Aorta (tissue), 5 donors: ENCODE results near the gene PPIL4. TPM values are rescaled to one million over a fixed set of nuclear protein-coding genes. Genes with fewer than 3 reads are reported as not detected.

Experiments used
- ATAC-seq: fragments of 200-7000 bp; cut with Tn5 transposase; one replicate; pipeline ENCODE4 v1.9.1; 2022; ENCODE audit warnings: moderate library complexity; ENCODE audit not compliant: low FRiP score
- DNase-seq, 2 donors: peaks; one replicate each; pipeline ENCODE4 v3.0.0-alpha.2; 2020
- H3K27ac ChIP-seq, 2 donors: one replicate each; pipeline ENCODE4 v1.5.1; 2013; ENCODE audit warnings: low read length in 2 of 2, mild to moderate bottlenecking in 2 of 2, moderate library complexity in 2 of 2, control low read depth in 1 of 2, inconsistent platforms in 1 of 2, low read depth in 1 of 2
- H3K27me3 ChIP-seq, 2 donors: one replicate each; pipeline ENCODE4 v1.6.1; 2013; ENCODE audit warnings: control low read depth in 1 of 2, low read length in 1 of 2, mild to moderate bottlenecking in 1 of 2, moderate library complexity in 1 of 2; ENCODE audit not compliant: insufficient read depth in 2 of 2, control insufficient read depth in 1 of 2
- H3K36me3 ChIP-seq, 2 donors: one replicate each; pipeline ENCODE4 v1.6.1; 2013; ENCODE audit warnings: control low read depth in 1 of 2, low read length in 1 of 2, mild to moderate bottlenecking in 1 of 2; ENCODE audit not compliant: insufficient read depth in 2 of 2, control insufficient read depth in 1 of 2
- H3K4me1 ChIP-seq, 2 donors: one replicate each; pipeline ENCODE4 v1.6.1; 2013; ENCODE audit warnings: low read length in 2 of 2, control low read depth in 1 of 2, mild to moderate bottlenecking in 1 of 2, moderate library complexity in 1 of 2; ENCODE audit not compliant: insufficient read depth in 2 of 2, control insufficient read depth in 1 of 2
- H3K4me3 ChIP-seq, 2 donors: one replicate each; pipeline ENCODE4 v1.5.1; 2013; ENCODE audit warnings: low read length in 2 of 2, control low read depth in 1 of 2, mild to moderate bottlenecking in 1 of 2
- H3K9me3 ChIP-seq: one replicate; pipeline ENCODE4 v1.6.1; 2013; ENCODE audit warnings: mild to moderate bottlenecking, low read length; ENCODE audit not compliant: control insufficient read depth
- WGBS, 2 donors: extraction: QIAGEN DNeasy Blood & Tissue Kit; methylation state at CpG; one replicate each; pipeline ENCODE4 v1.1.7; 2013; 5-methylcytosine and 5-hydroxymethylcytosine counted together
- intact Hi-C, 2 donors: fragments of 100-400 bp; cut with DNase I; formaldehyde crosslinking; loops; one replicate each; pipeline versions ENCODE4 v1.14.2 to v1.15.0; 2022
- long read RNA-seq, 2 donors: library from polyadenylated mRNA; unstranded; transcript quantifications; one replicate each; pipeline ENCODE4 v2.0.0, GENCODE V29; 2020 to 2021
- polyA plus RNA-seq, 2 donors: library from polyadenylated mRNA; stranded (reverse); fragments of 200-250 nt; gene quantifications; one replicate each; pipeline ENCODE4 v1.2.3, GENCODE V29; 2013
- total RNA-seq, 2 donors: library from RNA; stranded (reverse); fragmentation: NEBNext Ultra II Directional; extraction: Animal tissue kit (Norgen Biotek cat#: 25700); gene quantifications; one replicate each; pipeline ENCODE4 v1.2.1, GENCODE V29; 2021
- donor health status: healthy with polysubstance abuse.
- donor health status: Bipolar disorder and iron deficiency.
- donor health status: DM: no; HTN: no; CAD: no.
- donor health status: DM: no; HTN: no; CAD: no.
- donor health status: DM: yes; HTN: yes; CAD: no.

The PPIL4 gene
- total RNA-seq = 10 to 100 TPM; 30.7 to 34.4 TPM
- 10 to 100 TPM; 15.7 to 18.5 TPM for polyA plus RNA-seq
- long read RNA-seq, donor 1, transcript PPIL4-201 (13 exons, 2,232 nt) = major isoform, 61 of 93 reads
- long read RNA-seq, donor 1, partial matches to known transcripts = 8 of 93 reads
- long read RNA-seq, donor 1, other reads (novel, unspliced or antisense) = 23 of 93 reads
- long read RNA-seq, donor 2, transcript PPIL4-201 (13 exons, 2,232 nt) = major isoform, 21 of 28 reads
- long read RNA-seq, donor 2, partial matches to known transcripts = 0 of 28 reads
- long read RNA-seq, donor 2, other reads (novel, unspliced or antisense) = 7 of 28 reads

- Histone ChIP-seq H3K4me1 (peaks cover 0 to 2% of the 10 kb centered on the region in 2 donors), H3K36me3 (no peaks in the 10 kb centered on the region), H3K27me3 (no peaks in the 10 kb centered on the region), H3K4me3 (peak within 1 kb of the TSS; percentile 61 to 85), H3K9me3 (no peaks in the 10 kb centered on the region), H3K27ac (peak within 1 kb of the TSS; percentile 79 to 82)
- intact Hi-C loops = loop anchor here in 1 of 2 donors (2.0 kb wide), 1 partner anchor 17 kb away; no protein-coding TSS in a partner anchor
- ATAC-seq = peak; percentile 99
- DNase-seq = peak; percentile 98 to 99
- WGBS, 2 donors = 0% methylated on average over 65 to 71 of the region's 71 CpGs
These were observed at the start of gene PPIL4 for GRCh38 chr6:149545754-149546471. TSS of gene PPIL4 (minus strand) at chr6:149546043. CDS start at chr6:149546005, 38 bp downstream.

GRCh38 chr6:149593408-149593807 is 47.6 kb upstream of the PPIL4 start:
- Histone ChIP-seq H3K4me3 (no peak overlapping the region), H3K27ac (no peak overlapping the region), H3K36me3 (peaks cover 0 to 4% of the 10 kb centered on the region in 2 donors), H3K27me3 (no peaks in the 10 kb centered on the region), H3K9me3 (no peaks in the 10 kb centered on the region), H3K4me1 (no peaks in the 10 kb centered on the region)
- no peak for DNase-seq
- no peak for ATAC-seq
- WGBS, 2 donors = 97 to 100% methylated on average over 1 of the region's 1 CpG
- intact Hi-C loops = no loop called here

GRCh38 chr6:149592983-149593382 is 47.1 kb upstream of the PPIL4 start:
- 94% methylated on average over 2 of the region's 2 CpGs for WGBS, 2 donors
- intact Hi-C loops = no loop called here
- no peaks in the 10 kb centered on the region for H3K27me3 ChIP-seq
- DNase-seq = no peak
- no peaks in the 10 kb centered on the region for H3K9me3 ChIP-seq
- H3K4me1 ChIP-seq = no peaks in the 10 kb centered on the region
- no peak for ATAC-seq
- H3K4me3 ChIP-seq = no peak overlapping the region
- H3K36me3 ChIP-seq = peaks cover 0 to 4% of the 10 kb centered on the region in 2 donors
- no peak overlapping the region for H3K27ac ChIP-seq

GRCh38 chr6:149586149-149586548 is 40.3 kb upstream of the PPIL4 start:
- DNase-seq = no peak
- Histone ChIP-seq H3K9me3 (no peaks in the 10 kb centered on the region), H3K4me1 (no peaks in the 10 kb centered on the region), H3K27me3 (no peaks in the 10 kb centered on the region), H3K27ac (no peak overlapping the region), H3K36me3 (no peaks in the 10 kb centered on the region), H3K4me3 (no peak overlapping the region)
- intact Hi-C loops = no loop called here
- 96 to 98% methylated on average over 2 of the region's 2 CpGs for WGBS, 2 donors
- ATAC-seq = no peak

- H3K9me3 ChIP-seq = no peaks in the 10 kb centered on the region
- H3K27me3 ChIP-seq = no peaks in the 10 kb centered on the region
- no peaks in the 10 kb centered on the region for H3K4me1 ChIP-seq
- intact Hi-C loops = no loop called here
- 97% methylated on average over 5 of the region's 5 CpGs for WGBS, 2 donors
- peaks cover 0 to 2% of the 10 kb centered on the region in 2 donors for H3K36me3 ChIP-seq
- DNase-seq = no peak
- no peak overlapping the region for H3K27ac ChIP-seq
- no peak for ATAC-seq
- H3K4me3 ChIP-seq = no peak overlapping the region
These were observed 35.5 kb upstream of the PPIL4 start for GRCh38 chr6:149581349-149581748.

- DNase-seq = no peak
- no peak for ATAC-seq
- intact Hi-C loops = no loop called here
- Histone ChIP-seq H3K9me3 (no peaks in the 10 kb centered on the region), H3K27me3 (no peaks in the 10 kb centered on the region), H3K4me3 (no peak overlapping the region), H3K36me3 (peaks cover 0 to 2% of the 10 kb centered on the region in 2 donors), H3K27ac (no peak overlapping the region), H3K4me1 (no peaks in the 10 kb centered on the region)
- WGBS, 2 donors = 95 to 98% methylated on average over 5 of the region's 5 CpGs
These were observed 35.0 kb upstream of the PPIL4 start for GRCh38 chr6:149580880-149581279.

GRCh38 chr6:149567945-149568585 is 22.2 kb upstream of the PPIL4 start:
- H3K36me3 ChIP-seq = no peaks in the 10 kb centered on the region
- H3K27ac ChIP-seq = no peak overlapping the region
- H3K4me3 ChIP-seq = no peak overlapping the region
- WGBS, 2 donors = 86 to 87% methylated on average over 7 of the region's 7 CpGs
- intact Hi-C loops = loop anchor here in 1 of 2 donors (10.0 kb wide), 1 partner anchor 357 kb away; the partner anchor contains the start of gene RAET1G
- H3K4me1 ChIP-seq = peaks cover 1 to 3% of the 10 kb centered on the region in 2 donors
- H3K9me3 ChIP-seq = no peaks in the 10 kb centered on the region
- no peak for ATAC-seq
- no peaks in the 10 kb centered on the region for H3K27me3 ChIP-seq
- no peak for DNase-seq

GRCh38 chr6:149567194-149567586 is 21.3 kb upstream of the PPIL4 start:
- H3K27ac ChIP-seq = no peak overlapping the region

More at GRCh38 chr6:149567194-149567586, 21.3 kb upstream of the PPIL4 start:
- no peaks in the 10 kb centered on the region for H3K36me3 ChIP-seq
- H3K9me3 ChIP-seq = no peaks in the 10 kb centered on the region
- no peak for DNase-seq
- H3K27me3 ChIP-seq = no peaks in the 10 kb centered on the region
- intact Hi-C loops = loop anchor here in 1 of 2 donors (10.0 kb wide), 1 partner anchor 358 kb away; the partner anchor contains the start of gene RAET1G
- peaks cover 1 to 3% of the 10 kb centered on the region in 2 donors for H3K4me1 ChIP-seq
- 34 to 39% methylated on average over 12 of the region's 12 CpGs for WGBS, 2 donors
- ATAC-seq = no peak
- peak overlapping the region; percentile 61 to 96 for H3K4me3 ChIP-seq
